ENCODE measurements around the gene C12orf60.

C12orf60 gene

DNA sequence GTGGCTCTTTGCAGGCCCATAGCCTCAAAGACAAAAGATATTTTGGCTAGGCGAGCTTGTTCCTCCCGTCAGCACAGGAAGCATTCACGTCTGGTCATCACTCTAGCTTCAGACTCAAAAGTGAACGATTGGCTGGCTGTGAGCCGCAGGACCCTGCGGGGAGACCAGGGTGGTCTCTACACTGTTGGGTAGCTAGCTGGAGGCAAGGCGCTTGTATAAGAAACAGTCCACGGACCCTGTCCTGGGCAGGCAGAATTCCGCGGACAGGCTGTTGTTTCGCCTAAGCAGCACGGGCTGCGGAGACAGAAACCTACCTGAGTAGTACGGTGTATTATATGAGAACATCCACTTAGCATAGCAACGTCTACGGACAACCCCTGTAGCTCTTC, 29.8 kb upstream of the C12orf60 start:
- TF ChIP-seq CTCF (IDR thresholded peaks at IDR 0.05; ENCODE audit: insufficient read depth, missing control alignments), result no peak
- no peak for DNase-seq (ENCODE audit: insufficient read length, low spot score)
- no peak for FAIRE-seq

DNA sequence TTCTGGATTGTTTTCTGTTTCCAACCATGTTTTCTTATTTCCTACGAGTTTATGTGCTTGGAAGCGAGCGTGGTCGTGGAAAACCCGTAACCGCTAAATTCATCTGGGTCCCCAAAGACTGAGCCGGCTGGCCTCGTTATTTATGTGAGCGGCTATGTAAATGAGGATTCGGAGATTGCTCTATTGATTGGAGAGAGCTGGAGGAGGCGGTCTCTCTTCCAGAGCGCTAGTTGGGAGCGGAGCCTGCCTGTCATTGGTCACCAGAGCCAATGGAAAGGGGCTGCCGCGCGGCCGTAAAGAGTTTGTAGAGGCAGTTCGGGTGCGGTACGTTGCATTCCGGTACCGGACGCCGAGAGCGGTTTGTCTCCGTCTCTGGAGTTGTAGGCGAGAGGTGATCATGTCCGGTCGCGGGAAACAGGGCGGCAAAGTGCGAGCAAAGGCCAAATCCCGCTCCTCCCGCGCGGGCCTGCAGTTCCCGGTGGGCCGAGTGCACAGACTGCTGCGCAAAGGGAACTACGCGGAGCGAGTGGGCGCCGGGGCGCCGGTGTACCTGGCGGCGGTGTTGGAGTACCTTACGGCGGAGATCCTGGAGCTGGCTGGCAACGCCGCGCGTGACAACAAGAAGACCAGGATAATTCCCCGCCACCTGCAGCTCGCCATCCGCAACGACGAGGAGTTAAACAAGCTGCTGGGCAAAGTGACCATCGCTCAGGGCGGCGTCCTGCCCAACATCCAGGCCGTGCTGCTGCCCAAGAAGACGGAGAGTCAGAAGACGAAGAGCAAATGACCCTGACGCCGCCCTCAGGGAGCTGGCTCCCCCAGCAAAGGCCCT, 29.2 kb upstream of the C12orf60 start:
- DNase-seq (ENCODE audit: insufficient read length, low spot score), result no peak
- TF ChIP-seq CTCF (IDR thresholded peaks at IDR 0.05; ENCODE audit: insufficient read depth, missing control alignments), result no peak
- FAIRE-seq, result no peak

- FAIRE-seq (no peak), DNase-seq (ENCODE audit: insufficient read length, low spot score) (no peak)
- no peak for TF ChIP-seq CTCF (IDR thresholded peaks at IDR 0.05; ENCODE audit: insufficient read depth, missing control alignments)
Observed at GRCh38 chr12:14774906-14775635, 28.4 kb upstream of the C12orf60 start.

DNA sequence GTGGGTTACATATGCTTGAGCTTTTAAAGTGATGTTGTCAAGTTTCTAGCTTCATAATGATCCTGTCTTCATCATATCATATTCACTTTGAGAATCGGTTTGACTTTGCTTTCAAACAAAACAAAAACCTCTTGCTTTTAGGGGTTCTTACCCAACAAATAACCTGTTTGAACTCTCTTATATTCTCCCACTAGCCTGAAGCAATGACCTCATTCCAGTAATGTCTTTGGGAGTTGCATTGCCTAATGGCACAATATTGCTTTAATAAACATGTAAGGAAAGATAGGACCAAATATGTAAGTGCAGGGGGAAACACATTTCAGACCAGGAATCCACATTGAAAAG, 27.9 kb upstream of the C12orf60 start:
- FAIRE-seq, result no peak
- no peak for TF ChIP-seq CTCF (IDR thresholded peaks at IDR 0.05; ENCODE audit: insufficient read depth, missing control alignments)
- DNase-seq (ENCODE audit: insufficient read length, low spot score), result no peak

- DNase-seq (ENCODE audit: insufficient read length, low spot score), result no peak
- TF ChIP-seq CTCF (IDR thresholded peaks at IDR 0.05; ENCODE audit: insufficient read depth, missing control alignments), result peak; percentile 14
- no peak for FAIRE-seq
Observed at GRCh38 chr12:14776236-14776961, 27.1 kb upstream of the C12orf60 start.

DNA sequence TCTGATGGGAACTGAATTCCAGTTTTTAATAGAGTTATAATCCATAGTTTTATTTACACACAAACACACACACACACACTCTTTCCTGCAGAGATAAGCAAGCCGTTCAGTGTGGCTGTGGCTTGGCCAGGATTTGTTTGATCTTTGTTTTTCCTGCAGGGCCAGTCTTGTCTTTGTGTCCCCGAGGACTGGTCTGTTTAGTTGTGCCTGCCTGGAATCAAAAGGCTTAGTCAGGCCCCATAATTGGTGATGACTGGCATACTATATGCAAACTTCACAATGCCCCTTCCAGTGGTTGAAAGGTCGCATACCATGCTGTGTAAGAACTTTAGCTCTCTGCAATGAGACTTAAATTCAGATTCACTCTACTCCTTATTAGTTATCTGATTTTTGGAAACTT, 26.2 kb upstream of the C12orf60 start:
- no peak for DNase-seq (ENCODE audit: insufficient read length, low spot score)
- no peak for TF ChIP-seq CTCF (IDR thresholded peaks at IDR 0.05; ENCODE audit: insufficient read depth, missing control alignments)
- FAIRE-seq, result no peak

Data from D721Med (cell line).